SHP77 treated with DMSO at 0.1 percent for 48 hours (cell line): Measurements from ENCODE around the gene POMT2.
"Not testable (repeated sequence)": the region's sequence is repeated elsewhere in the genome, so short reads cannot be mapped to it uniquely, and the experiment has no call there.

Experiments
- DNase-seq: peaks from one replicate; lab custom pipeline; 2025; lab: John Stamatoyannopoulos, UW

Gene POMT2

GRCh38 chr14:77320238-77320935 lies at the start of gene POMT2:
TSS of gene POMT2 (minus strand) at chr14:77320883. CDS start at chr14:77320681, 202 bp downstream.
- DNase-seq = peak; percentile 46

DNA sequence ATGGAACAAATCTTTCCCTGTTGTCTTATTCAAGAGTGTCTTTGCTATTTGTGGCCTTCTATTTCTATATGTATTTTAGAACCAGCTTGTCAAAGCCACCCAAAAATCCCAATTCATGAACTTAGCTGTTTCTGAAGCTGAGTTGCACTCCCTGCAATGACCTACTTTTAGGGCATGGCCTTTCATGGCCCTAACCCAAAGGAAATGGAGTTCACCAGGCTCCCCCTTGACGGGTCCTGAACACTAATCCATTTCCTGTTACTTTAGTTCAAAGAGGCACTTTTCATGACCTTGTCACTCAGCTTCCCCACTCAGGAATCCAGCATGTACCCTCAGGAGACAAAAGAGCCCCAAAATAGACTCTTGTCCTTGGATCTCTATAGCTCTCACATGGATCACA lies 48.6 kb upstream of the POMT2 start:
- no peak for DNase-seq

- DNase-seq = no peak
Observed at GRCh38 chr14:77364146-77364545, 43.5 kb upstream of the POMT2 start.

DNA sequence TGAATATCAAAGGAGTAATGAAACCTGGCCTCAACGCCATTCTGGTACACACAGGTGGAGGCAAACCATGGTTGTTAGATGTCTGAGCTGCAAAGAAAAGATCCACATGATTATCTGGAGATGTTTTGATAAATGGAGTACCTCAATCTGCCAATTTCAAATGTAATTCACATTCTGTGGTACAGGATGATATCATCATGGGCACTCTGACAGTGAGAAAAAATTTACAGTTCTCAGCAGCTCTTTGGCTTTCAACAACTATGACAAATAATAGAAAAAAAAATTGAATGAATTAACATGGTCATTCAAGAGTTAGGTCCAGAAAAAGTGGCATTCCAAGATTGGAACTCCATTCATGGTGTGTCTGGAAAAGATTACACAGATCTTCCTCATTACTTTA lies 38.9 kb upstream of the POMT2 start:
- no peak for DNase-seq

- no peak for DNase-seq
Observed at GRCh38 chr14:77356899-77357298, 36.2 kb upstream of the POMT2 start.

DNA sequence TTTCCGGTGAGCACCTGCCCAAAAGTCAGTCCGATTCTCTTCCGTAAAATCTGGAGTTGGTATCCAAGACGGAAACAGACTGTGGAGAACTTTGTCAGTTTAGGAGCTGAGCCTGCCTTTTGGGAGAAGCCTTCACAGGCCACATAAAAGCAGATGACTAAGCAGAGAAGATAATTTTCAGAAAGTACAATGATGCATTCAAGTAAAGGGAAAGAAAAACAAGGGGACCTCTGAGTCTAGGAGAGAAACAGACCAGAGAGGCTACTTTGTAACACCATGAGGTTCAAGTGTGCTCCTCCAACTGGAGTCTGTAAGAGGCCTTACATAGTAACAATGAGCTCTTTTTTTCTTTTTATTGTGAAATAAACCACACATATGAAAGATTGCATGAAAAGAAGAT lies 35.1 kb upstream of the POMT2 start:
- no peak for DNase-seq

DNA sequence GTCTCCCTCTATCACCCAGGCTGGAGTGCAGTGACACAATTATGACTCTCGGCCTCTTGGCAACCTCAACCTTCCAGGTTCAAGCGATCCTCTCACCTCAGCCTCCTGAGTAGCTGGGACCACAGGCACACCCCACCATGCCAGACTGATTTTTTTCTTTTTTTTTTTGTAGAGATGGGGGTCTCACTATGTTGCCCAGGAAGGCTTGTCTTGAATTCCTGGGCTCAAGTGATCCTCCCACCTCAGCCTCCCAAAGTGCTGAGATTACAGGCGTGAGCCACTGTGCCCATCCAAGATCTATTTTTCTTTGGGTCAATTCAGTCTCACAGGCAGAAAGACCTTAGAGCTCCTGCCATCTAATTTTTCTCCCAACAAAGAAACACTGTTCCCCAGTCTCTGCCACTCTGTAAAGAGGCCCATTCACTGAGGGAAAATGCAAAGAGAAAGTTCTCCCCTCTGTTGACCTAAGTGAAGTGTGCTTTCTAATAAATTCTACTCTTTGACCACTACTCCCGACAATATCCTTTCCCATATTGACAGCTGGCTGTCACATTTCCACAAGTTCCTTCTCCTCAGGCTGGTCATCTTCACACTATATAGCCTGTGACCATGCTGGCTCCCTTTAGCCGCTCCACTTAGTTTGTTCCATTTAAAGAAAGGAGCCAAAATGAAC lies 32.9 kb upstream of the POMT2 start:
- no peak for DNase-seq

DNA sequence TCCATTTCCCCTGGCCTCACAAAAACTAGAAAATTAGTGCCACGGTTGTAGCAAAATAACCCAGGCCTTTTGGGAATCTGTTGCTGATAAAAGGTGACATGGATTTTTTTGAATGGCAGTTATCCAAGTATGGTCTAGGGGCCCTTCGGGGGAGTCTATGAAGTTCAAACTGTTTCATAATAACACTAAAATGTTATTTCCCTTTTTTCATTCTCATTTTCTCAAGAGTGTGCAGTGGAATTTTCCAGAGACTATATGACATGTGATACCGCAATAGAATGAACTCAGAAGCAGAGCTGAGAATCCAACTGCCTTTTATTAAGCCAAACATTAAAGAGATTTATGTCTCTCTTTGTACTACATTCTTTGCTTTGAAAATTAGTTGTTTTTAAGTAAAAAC lies 27.1 kb upstream of the POMT2 start:
- no peak for DNase-seq

GRCh38 chr14:77346495-77346894 lies 25.8 kb upstream of the POMT2 start:
- DNase-seq = no peak

DNA sequence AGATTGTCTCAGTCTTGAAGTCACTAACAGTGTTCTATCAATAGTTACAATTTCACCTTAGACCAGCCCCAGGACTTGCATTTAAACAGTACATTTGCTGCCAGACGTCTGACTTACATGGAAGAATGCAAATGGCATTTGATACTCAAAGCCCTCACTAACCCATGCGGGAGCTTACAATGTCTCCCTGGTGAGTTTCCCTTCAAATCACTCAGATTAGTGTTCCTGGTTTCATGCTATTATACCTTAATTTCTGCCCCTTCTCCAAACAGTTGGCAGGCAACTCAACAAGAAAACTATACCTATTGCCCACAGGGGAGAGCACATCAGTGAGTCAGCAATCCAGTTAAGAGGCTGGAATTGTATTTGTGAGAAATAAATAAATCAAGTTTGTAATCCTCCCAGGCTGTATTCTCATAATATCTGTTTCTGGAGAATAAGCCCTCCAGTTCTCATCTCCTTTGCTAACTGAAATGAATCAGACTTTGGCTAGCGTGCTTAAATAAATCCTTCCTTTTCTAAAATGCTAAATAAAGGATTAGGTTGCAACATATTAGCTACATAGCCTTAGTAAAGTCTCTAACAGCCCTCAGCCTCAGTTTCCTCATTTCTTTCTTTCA lies 23.8 kb upstream of the POMT2 start:
- no peak for DNase-seq

GRCh38 chr14:77343662-77344061 lies 23.0 kb upstream of the POMT2 start:
- no peak for DNase-seq

GRCh38 chr14:77342726-77343397 lies 22.2 kb upstream of the POMT2 start:
- DNase-seq = no peak

DNA sequence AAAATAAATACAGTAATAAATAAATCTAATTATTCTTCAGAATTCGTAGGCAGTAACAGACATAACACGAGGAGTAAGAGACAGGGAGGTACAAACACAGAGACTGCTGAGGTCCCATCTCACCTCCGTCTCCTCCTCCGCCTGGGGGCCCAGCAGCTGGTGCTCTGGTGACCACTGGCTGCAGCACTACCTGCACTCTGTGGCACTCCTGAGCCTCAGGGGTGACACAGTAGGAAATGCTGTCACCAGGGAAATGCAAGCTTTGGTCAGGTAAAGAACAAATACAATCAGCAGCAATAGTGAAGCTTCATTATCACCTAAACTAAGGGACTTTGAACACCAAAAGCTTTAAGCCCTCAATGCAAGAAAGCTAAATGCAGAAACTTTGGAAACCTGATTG lies 19.7 kb upstream of the POMT2 start:
- no peak for DNase-seq

DNA sequence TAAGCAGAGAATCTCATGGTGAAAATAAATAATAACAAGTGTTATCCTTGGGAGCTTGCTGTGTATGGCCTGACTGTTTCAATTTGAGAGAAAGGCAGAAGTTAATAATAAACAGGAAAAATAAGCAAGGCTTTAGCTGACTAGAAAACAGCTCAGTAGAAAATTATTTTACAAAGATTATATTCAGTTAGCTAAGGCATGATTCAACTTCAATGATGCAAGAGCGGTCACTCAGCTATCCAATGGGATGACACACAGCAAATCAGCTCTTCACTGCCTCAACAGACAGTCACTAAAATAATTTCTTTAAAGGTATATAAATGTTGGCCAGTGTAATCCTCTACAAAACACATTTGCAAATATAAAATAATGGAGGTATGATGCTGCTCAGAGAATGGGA lies 18.7 kb upstream of the POMT2 start:
- DNase-seq = no peak

- no peak for DNase-seq
Observed at GRCh38 chr14:77338302-77338701, 17.6 kb upstream of the POMT2 start.

DNA sequence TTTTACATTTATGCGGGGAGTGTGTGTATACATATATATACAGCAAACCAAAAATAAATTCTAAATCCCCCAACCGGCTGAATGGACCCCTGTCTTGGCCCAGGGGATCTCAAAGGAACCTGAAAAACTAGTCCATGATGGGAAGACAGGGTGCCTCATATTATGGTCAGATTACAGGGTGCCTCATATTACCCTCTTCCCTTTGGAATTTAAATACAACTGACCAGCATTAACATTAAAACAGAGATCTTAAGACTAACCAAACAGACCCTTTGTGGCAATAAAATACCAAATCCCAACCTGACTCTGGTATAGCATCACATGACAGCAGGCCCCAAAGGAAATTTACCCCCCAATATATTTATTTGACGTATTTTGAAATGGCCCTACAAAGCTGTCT lies 17.2 kb upstream of the POMT2 start:
- no peak for DNase-seq

DNA sequence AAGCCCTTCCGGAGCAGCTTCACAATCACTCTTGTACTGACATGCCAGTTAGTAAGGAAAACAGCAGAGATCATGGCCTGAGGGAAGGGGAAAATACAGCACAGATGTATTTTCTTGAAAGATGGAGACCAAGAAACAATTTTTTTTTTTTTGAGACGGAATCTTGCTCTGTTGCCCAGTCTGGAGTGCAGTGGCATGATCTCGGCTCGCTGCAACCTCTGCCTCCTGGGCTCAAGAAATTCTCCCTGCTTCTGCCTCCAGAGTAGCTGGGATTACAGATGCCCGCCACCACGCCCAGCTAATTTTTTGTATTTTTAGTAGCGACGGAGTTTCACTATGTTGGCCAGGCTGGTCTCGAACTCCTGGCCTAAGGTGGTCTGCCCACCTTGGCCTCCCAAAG lies 16.6 kb upstream of the POMT2 start:
- DNase-seq = not testable (repeated sequence)

- no peak for DNase-seq
Observed at GRCh38 chr14:77335576-77335975, 14.9 kb upstream of the POMT2 start.

DNA sequence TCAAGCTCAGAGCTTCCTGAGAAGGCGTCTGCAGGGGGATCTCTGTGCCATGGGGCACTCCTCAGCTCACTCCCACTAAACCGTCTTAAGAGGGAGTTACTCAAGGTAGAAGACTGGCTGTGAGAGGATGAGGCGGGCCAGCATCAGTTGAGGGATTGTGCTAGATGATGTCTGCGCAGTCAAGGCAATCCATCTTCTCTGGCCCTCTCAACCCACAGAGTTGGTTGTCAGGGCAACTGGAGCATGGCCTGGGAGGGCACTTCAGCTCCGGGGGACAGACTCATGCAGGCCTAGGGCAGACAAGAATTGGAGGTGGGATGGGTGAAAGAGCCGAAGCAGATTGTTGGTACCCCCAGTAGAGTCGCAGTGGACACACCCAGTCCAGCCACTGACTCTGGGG lies 9.2 kb upstream of the POMT2 start:
- no peak for DNase-seq

GRCh38 chr14:77327111-77327510 lies 6.4 kb upstream of the POMT2 start:
- DNase-seq = no peak

DNA sequence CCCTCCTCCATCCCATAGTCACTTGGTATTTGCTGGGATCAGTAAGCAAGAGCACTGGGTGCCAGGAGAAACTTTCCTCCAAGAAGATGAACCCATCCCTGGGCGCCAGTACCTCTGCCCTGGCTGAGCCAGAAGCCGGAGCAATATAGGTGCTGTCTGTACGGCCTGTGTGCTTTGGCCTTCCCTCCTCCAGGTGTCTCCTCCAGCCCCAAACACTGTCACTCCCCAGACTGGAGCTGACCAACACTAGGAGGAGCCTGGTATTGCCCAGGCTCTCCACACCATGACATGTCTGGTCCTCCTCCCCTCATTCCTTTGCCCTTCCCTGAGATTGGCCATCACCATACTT lies 5.0 kb upstream of the POMT2 start:
- no peak for DNase-seq

DNA sequence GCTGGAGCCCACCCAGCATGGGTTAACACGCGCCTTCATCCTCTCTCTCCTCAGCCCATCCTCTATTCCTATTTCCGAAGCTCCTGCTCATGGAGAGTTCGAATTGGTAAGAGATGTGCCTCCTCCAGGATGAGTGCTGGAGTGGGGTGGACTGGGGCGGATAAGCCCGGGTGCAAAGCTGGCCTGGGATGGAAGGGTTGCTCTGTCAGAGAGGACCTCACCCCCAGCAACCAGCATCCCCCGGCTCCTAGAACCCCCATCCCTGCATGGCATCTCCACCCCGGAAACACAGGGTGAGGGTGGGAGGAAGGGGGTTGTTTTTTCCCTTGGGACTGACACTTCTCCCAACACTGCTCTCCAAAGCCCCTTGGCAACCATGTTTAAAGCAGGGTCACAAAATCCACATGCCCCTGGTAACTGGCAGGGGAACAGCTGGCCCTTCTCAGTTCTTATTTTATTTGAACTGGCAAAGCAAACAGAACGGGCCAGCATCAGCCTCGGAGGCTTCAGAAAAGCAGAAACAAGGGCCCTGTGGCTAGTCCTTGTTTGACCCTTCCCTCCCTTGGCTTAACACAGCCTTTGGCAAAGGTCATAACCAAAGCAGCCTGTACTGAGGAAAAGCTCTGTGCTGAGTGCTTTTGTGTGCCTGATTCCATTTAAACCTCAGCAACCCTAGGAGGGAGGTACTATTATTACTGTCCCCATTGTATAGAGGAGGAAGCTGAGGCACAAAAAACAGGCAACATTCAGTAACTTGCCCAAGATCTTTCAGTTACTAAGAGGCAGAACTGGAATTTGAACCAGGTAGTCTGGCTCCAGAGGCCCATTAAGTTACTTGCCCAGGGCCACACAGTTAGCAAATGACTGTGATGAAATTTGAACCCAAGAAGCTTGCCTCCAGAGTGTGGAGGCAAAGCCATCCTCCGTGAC lies 4.4 kb upstream of the POMT2 start:
- DNase-seq = peak; percentile 17
